DOHH2 (cell line): ENCODE measurements around the gene CORO6.

Source experiments
- CTCF ChIP-seq: fragments of 200-600 bp; sonication (generic); IDR thresholded peaks from one replicate; pipeline ENCODE4 v1.5.1; 2014; ENCODE audit warnings: antibody characterized with exemption, mild to moderate bottlenecking, low read depth, low read length; ENCODE audit not compliant: poor library complexity, severe bottlenecking
- EZH2phosphoT487 ChIP-seq: fragments of 200-600 bp; sonication (generic); IDR thresholded peaks from 2 replicates; pipeline ENCODE4 v1.6.1; 2017; ENCODE audit warnings: borderline replicate concordance, mild to moderate bottlenecking, antibody characterized with exemption, low read length, moderate library complexity, mixed read lengths

GRCh38 chr17:29667969-29668368 is 45.3 kb upstream of the CORO6 start:
- TF ChIP-seq CTCF (no peak), EZH2phosphoT487 (no peak)
